Fibroblast of lung (primary cell): Measurements from ENCODE around the gene ITPR2.

Source experiments
- CTCF ChIP-seq, 2 donors: IDR thresholded peaks in 1 of 2; conservative IDR thresholded peaks in 1 of 2; 1 replicate in 1 of 2; 2 replicates in 1 of 2; pipeline ENCODE4 v1.5.1; 2011 to 2012; ENCODE audit warnings: low read length in 2 of 2, control low read depth in 1 of 2, inconsistent platforms in 1 of 2, low read depth in 1 of 2, mild to moderate bottlenecking in 1 of 2
- EZH2 ChIP-seq: IDR thresholded peaks from 2 replicates; pipeline ENCODE4 v1.5.1; 2012; ENCODE audit warnings: low read length, control low read depth, mild to moderate bottlenecking; ENCODE audit errors: missing control alignments

DNA sequence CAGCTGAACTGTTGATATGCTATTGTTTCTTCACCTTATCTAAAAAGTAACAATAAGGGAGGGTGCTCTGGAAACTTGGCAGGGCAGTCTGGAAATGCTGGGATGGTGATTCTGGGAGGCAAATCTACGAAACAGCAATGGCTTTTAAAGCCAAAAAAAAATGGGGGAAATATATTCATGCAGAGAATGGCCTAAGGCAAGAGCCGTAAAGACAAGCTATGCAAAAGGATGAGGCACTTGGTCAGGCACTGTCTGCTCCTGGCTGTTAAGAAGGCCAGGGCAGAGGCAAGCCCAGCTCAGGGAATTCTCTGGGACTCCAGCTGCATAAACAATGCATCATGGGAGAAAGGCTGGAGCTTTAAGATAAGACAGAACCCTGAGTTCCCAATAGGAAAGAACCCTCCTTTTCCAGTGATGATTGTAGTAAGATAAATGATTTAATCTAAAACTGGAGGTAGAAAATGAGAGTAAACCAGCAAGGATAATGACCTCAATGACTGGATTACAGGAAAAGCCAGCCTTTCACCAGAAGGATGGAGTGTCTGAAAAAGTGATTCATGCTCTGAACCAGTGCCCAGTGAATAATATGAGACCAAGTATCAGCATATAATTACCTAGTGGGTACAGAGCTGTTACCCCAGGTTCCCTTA, 46.0 kb downstream of the ITPR2 start:
- TF ChIP-seq CTCF (conservative IDR thresholded peaks at IDR 0.05 in 1 of 2, IDR thresholded peaks at IDR 0.05 in 1 of 2; ENCODE audit: low read depth in 1 of 2, low read length in 2 of 2) (no peak), EZH2 (no peak)
